Epithelial cell of esophagus (primary cell): ENCODE measurements around the gene ZNF839.

Experiments
- DNase-seq: peaks from one replicate; pipeline ENCODE4 v3.0.0; 2010; ENCODE audit warnings: low read depth
- H3K4me3 ChIP-seq: 2 replicates; pipeline ENCODE4 v1.5.1; 2011; ENCODE audit warnings: mild to moderate bottlenecking, low read length, control low read depth
- CTCF ChIP-seq: IDR thresholded peaks from 2 replicates; pipeline ENCODE4 v1.5.1; 2011; ENCODE audit warnings: low read depth, mild to moderate bottlenecking, low read length, control low read depth, inconsistent platforms; ENCODE audit not compliant: insufficient read depth; ENCODE audit errors: missing control alignments

ZNF839 gene

GRCh38 chr14:102319351-102320032 lies at the start of gene ZNF839:
ZNF839 (plus strand) TSS chr14:102319746; CDS start chr14:102319766, 20 bp downstream.
- TF ChIP-seq CTCF, result no peak
- peak within 1 kb of the TSS; percentile 74 for H3K4me3 ChIP-seq
- DNase-seq, result peak; percentile 88

GRCh38 chr14:102272392-102272791 lies 47.2 kb upstream of the ZNF839 start:
- no peak for TF ChIP-seq CTCF
- no peak overlapping the region for H3K4me3 ChIP-seq
- DNase-seq, result peak; percentile 24

GRCh38 chr14:102275866-102276265 lies 43.7 kb upstream of the ZNF839 start:
- no peak overlapping the region for H3K4me3 ChIP-seq
- peak; percentile 36 for DNase-seq
- no peak for TF ChIP-seq CTCF

- H3K4me3 ChIP-seq, result no peak overlapping the region
- no peak for DNase-seq
- TF ChIP-seq CTCF, result no peak
These were observed 41.5 kb upstream of the ZNF839 start for GRCh38 chr14:102277874-102278630.

- no peak overlapping the region for H3K4me3 ChIP-seq
- DNase-seq, result no peak
- TF ChIP-seq CTCF, result no peak
These were observed 41.0 kb upstream of the ZNF839 start for GRCh38 chr14:102278631-102278935.

GRCh38 chr14:102279282-102279681 lies 40.3 kb upstream of the ZNF839 start:
- TF ChIP-seq CTCF, result no peak
- H3K4me3 ChIP-seq, result no peak overlapping the region
- DNase-seq, result no peak
